K562 (cell line): Measurements from ENCODE around the gene KIF21A. TPM values are rescaled to one million over a fixed set of nuclear protein-coding genes. Genes with fewer than 3 reads are reported as not detected.

ENCODE experiments used
- ATAC-seq: fragments of 200-7000 bp; cut with Tn5 transposase; 3 replicates; pipeline ENCODE4 v1.9.1; 2020; ENCODE audit warnings: moderate library complexity
- BruUV-seq: library from RNA; stranded (reverse); fragments of 400-500 nt; replicated peaks from 2 replicates; lab custom pipeline; 2021; lab: Mats Ljungman, UMichigan
- CTCF ChIA-PET: fragments of 300-600 bp; formaldehyde crosslinking; extraction: SDS; loops from one replicate; lab custom pipeline; 2021; ENCODE audit warnings: low intra/inter-chr PET ratio; lab: Yijun Ruan, JAX
- POLR2A ChIA-PET: fragments of 300-600, 350-650 bp; sonication (Branson Sonifier 250); formaldehyde crosslinking; extraction: SDS; loops from one replicate; lab custom pipeline; 2021; ENCODE audit warnings: antibody characterized with exemption, inconsistent platforms; lab: Yijun Ruan, JAX
- DNase-seq, 4 experiments: peaks; one replicate each; pipeline versions ENCODE4 v3.0.0 to v3.0.0-alpha.2; 2011 to 2018; ENCODE audit warnings: low spot score in 3 of 4, mixed read lengths in 3 of 4; ENCODE audit errors: extremely low read depth in 1 of 4
- FAIRE-seq: peaks from 2 replicates; lab custom pipeline; 2011; peaks lifted over from hg19 to GRCh38; lab: Jason Lieb, UNC
- H2AFZ ChIP-seq: 2 replicates; pipeline ENCODE4 v1.6.0; 2011; ENCODE audit warnings: low read depth, low read length, control low read depth, inconsistent platforms
- H3K27ac ChIP-seq: fragments of 200-600 bp; 3 replicates; pipeline ENCODE4 v1.8.0; 2011; ENCODE audit warnings: low read depth, mild to moderate bottlenecking, control low read depth, inconsistent platforms, low read length, moderate library complexity, mixed read lengths; ENCODE audit errors: extremely low read depth
- H3K27me3 ChIP-seq, 2 experiments: fragments of 300-600 bp in 1 of 2; 2 replicates in 1 of 2; 3 replicates in 1 of 2; pipeline versions ENCODE4 v1.6.0 to v1.8.0; 2011; ENCODE audit warnings: inconsistent platforms in 2 of 2, low read length in 2 of 2, mild to moderate bottlenecking in 1 of 2, mixed read lengths in 1 of 2, moderate library complexity in 1 of 2; ENCODE audit not compliant: control insufficient read depth in 2 of 2, insufficient read depth in 2 of 2
- H3K36me3 ChIP-seq: fragments of 300-600 bp; 3 replicates; pipeline ENCODE4 v1.8.0; 2011; ENCODE audit warnings: mild to moderate bottlenecking, low read length, inconsistent platforms; ENCODE audit not compliant: control insufficient read depth, insufficient read depth
- H3K4me1 ChIP-seq, 2 experiments: fragments of 200-600 bp in 1 of 2; replicated peaks in 1 of 2; 2 replicates in 1 of 2; 3 replicates in 1 of 2; pipeline versions ENCODE4 v1.5.1 to v1.8.0; 2011; ENCODE audit warnings: inconsistent platforms in 2 of 2, low read length in 2 of 2, mild to moderate bottlenecking in 1 of 2, mixed read lengths in 1 of 2, moderate library complexity in 1 of 2; ENCODE audit not compliant: control insufficient read depth in 2 of 2, insufficient read depth in 2 of 2
- H3K4me2 ChIP-seq: 2 replicates; pipeline ENCODE4 v1.6.1; 2011; ENCODE audit warnings: low read length, control low read depth, inconsistent platforms, mixed read lengths; ENCODE audit not compliant: insufficient read depth
- H3K4me3 ChIP-seq: fragments of 200-600 bp; sonication (generic), shearing (Covaris generic); 2 replicates; pipeline ENCODE4 v1.5.1; 2016; ENCODE audit warnings: control low read depth, inconsistent platforms
- H3K79me2 ChIP-seq: fragments of 200-600 bp; 3 replicates; pipeline ENCODE4 v1.8.0; 2011; ENCODE audit warnings: low read length, inconsistent platforms; ENCODE audit not compliant: control insufficient read depth, insufficient read depth
- H3K9ac ChIP-seq, 2 experiments: 2 replicates each; pipeline versions ENCODE4 v1.6.0 to v1.6.1; 2011; ENCODE audit warnings: low read depth in 2 of 2, low read length in 2 of 2, control low read depth in 1 of 2, inconsistent platforms in 1 of 2, mild to moderate bottlenecking in 1 of 2, mixed read lengths in 1 of 2; ENCODE audit not compliant: insufficient read depth in 1 of 2
- H3K9me1 ChIP-seq: one replicate; pipeline ENCODE4 v1.6.0; 2011; ENCODE audit warnings: inconsistent platforms, mild to moderate bottlenecking, low read length, moderate library complexity; ENCODE audit not compliant: control insufficient read depth, insufficient read depth
- H3K9me3 ChIP-seq: replicated peaks from 2 replicates; pipeline ENCODE4 v1.5.1; 2011; ENCODE audit warnings: low read depth, low read length, inconsistent platforms; ENCODE audit not compliant: control insufficient read depth, insufficient read depth
- H4K20me1 ChIP-seq: replicated peaks from 2 replicates; pipeline ENCODE4 v1.6.1; 2011; ENCODE audit warnings: low read length, inconsistent platforms, mixed read lengths; ENCODE audit not compliant: control insufficient read depth, insufficient read depth
- ATF4 ChIP-seq: fragments of 450-650 bp; formaldehyde crosslinking; IDR thresholded peaks from 2 replicates; pipeline ENCODE4 v1.4.0; 2022; ENCODE audit warnings: mild to moderate bottlenecking, moderate library complexity
- CC2D1A ChIP-seq: fragments of 450-650 bp; IDR thresholded peaks from 2 replicates; pipeline ENCODE4 v1.6.1; 2017; ENCODE audit warnings: mild to moderate bottlenecking
- CEBPB ChIP-seq: fragments of 450-650 bp; IDR thresholded peaks from 2 replicates; pipeline ENCODE4 v1.6.1; 2016; ENCODE audit warnings: missing genetic modification characterization, missing compliant biosample characterization
- CTBP1 ChIP-seq: fragments of 450-650 bp; IDR thresholded peaks from 2 replicates; pipeline ENCODE4 v1.6.1; 2016; ENCODE audit warnings: borderline replicate concordance
- DPF2 ChIP-seq: fragments of 450-650 bp; IDR thresholded peaks from 2 replicates; pipeline ENCODE4 v1.6.1; 2016
- NR3C1 ChIP-seq: sonication (generic); formaldehyde crosslinking; IDR thresholded peaks from 2 replicates; pipeline ENCODE4 v1.8.1; 2022; ENCODE audit warnings: missing genetic modification reagents
- POLR2AphosphoS2 ChIP-seq: IDR thresholded peaks from 2 replicates; pipeline ENCODE4 v1.6.1; 2012; ENCODE audit warnings: low read length, improper control_type of control experiment
- SRF ChIP-seq, 2 experiments: fragments of 250-450, 450-650 bp in 1 of 2; sonication (Bioruptor Pico) in 1 of 2; sonication (generic) in 1 of 2; formaldehyde crosslinking; IDR thresholded peaks; 2 replicates each; pipeline versions ENCODE4 v1.5.0 to v1.5.1; 2020 to 2022; ENCODE audit warnings: mild to moderate bottlenecking in 1 of 2, missing genetic modification reagents in 1 of 2
- STAT5A ChIP-seq: IDR thresholded peaks from 2 replicates; pipeline ENCODE4 v1.6.1; 2012; ENCODE audit warnings: low read length, inconsistent platforms, borderline replicate concordance
- U2AF1 ChIP-seq: fragments of 200-400 bp; formaldehyde crosslinking; optimal IDR thresholded peaks from 2 replicates; pipeline ENCODE3; 2017; ENCODE audit warnings: mild to moderate bottlenecking, low read depth, low read length, moderate library complexity
- ZNF197 ChIP-seq: fragments of 200-800 bp; sonication (Bioruptor generic); IDR thresholded peaks from 2 replicates; pipeline ENCODE4 v1.6.1; 2016; ENCODE audit warnings: low read depth, missing genetic modification characterization, missing compliant biosample characterization
- ZNF224 ChIP-seq: sonication (generic); formaldehyde crosslinking; IDR thresholded peaks from 2 replicates; pipeline ENCODE4 v1.8.0; 2022; ENCODE audit warnings: mild to moderate bottlenecking, missing genetic modification reagents
- ZNF592 ChIP-seq: fragments of 450-650 bp; IDR thresholded peaks from 2 replicates; pipeline ENCODE4 v1.6.1; 2017; ENCODE audit warnings: antibody characterized with exemption, mild to moderate bottlenecking
- WGBS: fragments of 100-300 bp; shearing (Covaris generic); methylation state at CpG from one replicate; pipeline ENCODE4 v1.1.6; 2016; ENCODE audit warnings: low coverage, mixed read lengths; ENCODE audit not compliant: insufficient coverage; ENCODE audit errors: missing lambda C conversion rate; 5-methylcytosine and 5-hydroxymethylcytosine counted together
- in situ Hi-C: fragments of 300-500 bp; cut with MboI; formaldehyde crosslinking; loops from 4 replicates; pipeline ENCODE4 v1.15.0; 2018; ENCODE audit warnings: inconsistent platforms, mixed read lengths
- intact Hi-C: fragments of 100-400 bp; cut with micrococcal nuclease; formaldehyde crosslinking; loops from 2 replicates; pipeline ENCODE4 v1.14.2; 2022
- polyA plus RNA-seq, 8 experiments: library from polyadenylated mRNA; depleted of rRNA in 4 of 8; stranded (reverse) in 5 of 8; unstranded in 3 of 8; fragments of >200 nt; fragmentation: Nextera tagmentation in 2 of 8; fragmentation: Illumina TruSeq in 1 of 8; extraction: Ambion mirVana in 2 of 8; extraction: Trizol in 1 of 8; gene quantifications; 2 replicates each; pipeline versions ENCODE4 v1.2.1 to v1.2.3, GENCODE V29; 2011 to 2014; ENCODE audit warnings: inconsistent platforms in 1 of 8, missing spikeins in 1 of 8
- total RNA-seq, 7 experiments: library from RNA; depleted of rRNA in 6 of 7; stranded (reverse); fragments of >200 nt in 6 of 7; fragmentation: Illumina TruSeq in 2 of 7; extraction: Trizol in 2 of 7; gene quantifications; 2 replicates each; pipeline versions ENCODE4 v1.2.1 to v1.2.3, GENCODE V29; 2011 to 2021; ENCODE audit warnings: low replicate concordance in 1 of 7
- TF ChIP-seq, protein P1 (sequence below): sonication (generic); formaldehyde crosslinking; IDR thresholded peaks from 2 replicates; pipeline ENCODE4 v1.8.1; 2022; ENCODE audit warnings: missing genetic modification reagents
- TF ChIP-seq, protein P2 (sequence below): fragments of 250-450 bp; sonication (Bioruptor Pico); IDR thresholded peaks from 2 replicates; pipeline ENCODE4 v1.4.0; 2020; ENCODE audit warnings: mild to moderate bottlenecking, moderate library complexity, borderline replicate concordance

The KIF21A gene
- total and polyA plus RNA-seq, 9 of the 15 experiments (the other 6 are each of a cell fraction or from before 2014, with no cell fraction given) = 17.7 to 45.0 (median 30.3) TPM

- H3K27me3 ChIP-seq = no peaks in the 10 kb centered on the region
- H3K9ac ChIP-seq = no peak overlapping the region
- ATAC-seq = peak; percentile 57
- intact Hi-C loops = loop anchor here (5.0 to 10.0 kb wide), 2 partner anchors 373 to 1120 kb away; partner anchors contain the start of gene CPNE8
- no peaks in the 10 kb centered on the region for H3K36me3 ChIP-seq
- H3K4me1 ChIP-seq = no peaks in the 10 kb centered on the region
- H3K4me2 ChIP-seq = no peak overlapping the region
- H3K27ac ChIP-seq = no peak overlapping the region
- in situ Hi-C loops = loop anchor here (10.0 kb wide), 1 partner anchor 1143 kb away; no protein-coding TSS in a partner anchor
- no peak overlapping the region for H3K4me3 ChIP-seq
- DNase-seq = no peak
- FAIRE-seq = no peak
- no peaks in the 10 kb centered on the region for H3K79me2 ChIP-seq
- no peaks in the 10 kb centered on the region for H3K9me1 ChIP-seq
- H3K9me3 ChIP-seq = no peaks in the 10 kb centered on the region
- ChIA-PET CTCF (no interaction called here), POLR2A (no interaction called here)
- WGBS = 58% methylated on average over 1 of the region's 1 CpG
- no peak overlapping the region for H2AFZ ChIP-seq
- H4K20me1 ChIP-seq = no peaks in the 10 kb centered on the region
- BruUV-seq = no TSS peak
- peak; percentile 73 for TF ChIP-seq ATF4 (CRISPR knock-in tag)
- TF ChIP-seq CC2D1A = no peak
- no peak for TF ChIP-seq DPF2
- no peak for TF ChIP-seq STAT5A
- TF ChIP-seq POLR2AphosphoS2 = no peak
- TF ChIP-seq CTBP1 = no peak
- TF ChIP-seq, protein P1, sequence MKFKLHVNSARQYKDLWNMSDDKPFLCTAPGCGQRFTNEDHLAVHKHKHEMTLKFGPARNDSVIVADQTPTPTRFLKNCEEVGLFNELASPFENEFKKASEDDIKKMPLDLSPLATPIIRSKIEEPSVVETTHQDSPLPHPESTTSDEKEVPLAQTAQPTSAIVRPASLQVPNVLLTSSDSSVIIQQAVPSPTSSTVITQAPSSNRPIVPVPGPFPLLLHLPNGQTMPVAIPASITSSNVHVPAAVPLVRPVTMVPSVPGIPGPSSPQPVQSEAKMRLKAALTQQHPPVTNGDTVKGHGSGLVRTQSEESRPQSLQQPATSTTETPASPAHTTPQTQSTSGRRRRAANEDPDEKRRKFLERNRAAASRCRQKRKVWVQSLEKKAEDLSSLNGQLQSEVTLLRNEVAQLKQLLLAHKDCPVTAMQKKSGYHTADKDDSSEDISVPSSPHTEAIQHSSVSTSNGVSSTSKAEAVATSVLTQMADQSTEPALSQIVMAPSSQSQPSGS (CRISPR knock-in tag) = no peak
- TF ChIP-seq ZNF224 (CRISPR knock-in tag) = no peak
- no peak for TF ChIP-seq U2AF1
- no peak for TF ChIP-seq ZNF592
- TF ChIP-seq CEBPB (tag) = peak; percentile 59
- TF ChIP-seq NR3C1 (CRISPR knock-in tag) = no peak
- no peak for TF ChIP-seq ZNF197 (CRISPR knock-in tag)
- TF ChIP-seq SRF (CRISPR knock-in tag; IDR thresholded peaks at IDR 0.05) = no peak
- TF ChIP-seq, protein P2, sequence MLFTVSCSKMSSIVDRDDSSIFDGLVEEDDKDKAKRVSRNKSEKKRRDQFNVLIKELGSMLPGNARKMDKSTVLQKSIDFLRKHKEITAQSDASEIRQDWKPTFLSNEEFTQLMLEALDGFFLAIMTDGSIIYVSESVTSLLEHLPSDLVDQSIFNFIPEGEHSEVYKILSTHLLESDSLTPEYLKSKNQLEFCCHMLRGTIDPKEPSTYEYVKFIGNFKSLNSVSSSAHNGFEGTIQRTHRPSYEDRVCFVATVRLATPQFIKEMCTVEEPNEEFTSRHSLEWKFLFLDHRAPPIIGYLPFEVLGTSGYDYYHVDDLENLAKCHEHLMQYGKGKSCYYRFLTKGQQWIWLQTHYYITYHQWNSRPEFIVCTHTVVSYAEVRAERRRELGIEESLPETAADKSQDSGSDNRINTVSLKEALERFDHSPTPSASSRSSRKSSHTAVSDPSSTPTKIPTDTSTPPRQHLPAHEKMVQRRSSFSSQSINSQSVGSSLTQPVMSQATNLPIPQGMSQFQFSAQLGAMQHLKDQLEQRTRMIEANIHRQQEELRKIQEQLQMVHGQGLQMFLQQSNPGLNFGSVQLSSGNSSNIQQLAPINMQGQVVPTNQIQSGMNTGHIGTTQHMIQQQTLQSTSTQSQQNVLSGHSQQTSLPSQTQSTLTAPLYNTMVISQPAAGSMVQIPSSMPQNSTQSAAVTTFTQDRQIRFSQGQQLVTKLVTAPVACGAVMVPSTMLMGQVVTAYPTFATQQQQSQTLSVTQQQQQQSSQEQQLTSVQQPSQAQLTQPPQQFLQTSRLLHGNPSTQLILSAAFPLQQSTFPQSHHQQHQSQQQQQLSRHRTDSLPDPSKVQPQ = no peak
These were observed 165.5 kb downstream of the KIF21A start for GRCh38 chr12:39277416-39277815.
